NCI-H2227 (cell line): ENCODE data around the gene STK17B.

Source experiments
- DNase-seq: peaks from one replicate; lab custom pipeline; 2025; ENCODE audit not compliant: unreplicated experiment; lab: John Stamatoyannopoulos, UW

Gene STK17B

DNA sequence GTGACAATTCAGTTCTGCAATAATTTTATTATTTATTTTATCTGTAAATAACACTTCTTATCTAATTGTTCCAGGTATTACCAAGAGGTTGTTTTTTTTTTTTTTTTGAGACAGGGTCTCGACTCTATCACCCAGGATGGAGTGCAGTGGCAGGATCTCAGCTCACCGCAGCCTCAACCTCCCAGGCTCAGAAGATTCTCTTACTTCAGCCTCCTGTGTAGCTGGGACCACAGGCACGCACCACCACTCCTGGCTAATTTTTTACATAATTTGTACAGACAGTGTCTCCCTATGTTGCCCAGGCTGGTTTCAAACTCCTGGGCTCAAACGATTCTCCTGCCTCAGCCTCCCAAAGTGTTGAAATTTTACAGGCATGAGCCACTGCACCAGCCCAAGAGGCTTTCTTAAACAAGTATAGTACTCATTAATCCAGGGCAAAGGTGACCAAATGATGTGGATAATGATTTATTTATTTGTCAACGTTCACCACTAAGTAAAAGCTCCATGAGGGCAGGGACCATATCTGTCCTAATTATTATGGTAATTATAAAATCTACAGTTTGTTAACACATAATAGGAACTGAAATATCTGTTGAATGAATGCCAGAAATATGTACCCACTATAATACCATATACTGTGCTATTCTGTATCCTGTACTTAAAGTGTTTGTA lies 12.0 kb downstream of the STK17B start:
- DNase-seq, result no peak

DNA sequence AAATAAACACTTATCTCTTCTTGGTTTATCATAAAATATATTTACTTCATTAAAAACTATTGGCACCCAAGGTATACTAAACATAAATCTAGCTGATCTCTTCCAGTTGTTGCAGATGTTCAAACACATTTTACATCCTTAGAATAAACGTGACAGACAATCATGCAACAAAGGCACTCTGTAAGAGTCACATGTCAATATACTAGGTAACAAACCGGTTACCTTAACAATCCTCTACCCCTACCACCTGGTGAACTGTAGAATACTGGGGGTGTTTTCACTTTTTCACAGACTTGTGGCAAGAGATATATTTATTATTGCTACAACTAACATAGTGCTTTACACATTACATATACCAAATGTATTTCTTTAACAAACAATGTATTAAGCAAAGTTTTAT lies 15.8 kb downstream of the STK17B start:
- DNase-seq, result no peak

DNA sequence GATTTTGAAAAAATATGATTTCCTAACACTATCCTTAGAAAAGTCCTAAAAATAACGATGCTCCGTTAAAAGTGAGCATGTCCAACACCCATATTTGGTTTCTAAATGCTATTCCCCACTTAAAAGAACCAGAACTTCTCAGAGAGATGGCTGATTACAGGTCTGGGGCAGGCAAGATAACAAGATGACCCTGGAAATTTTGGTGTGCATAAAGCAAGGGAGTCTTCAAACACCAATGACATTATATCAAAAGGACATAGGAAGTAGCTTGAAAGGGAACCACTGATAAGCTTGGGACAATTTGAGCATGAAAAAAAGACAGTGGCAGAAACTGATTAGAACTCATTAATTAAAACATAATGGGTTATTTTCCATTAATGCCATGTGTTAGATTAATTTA lies 17.9 kb downstream of the STK17B start:
- DNase-seq, result no peak

DNA sequence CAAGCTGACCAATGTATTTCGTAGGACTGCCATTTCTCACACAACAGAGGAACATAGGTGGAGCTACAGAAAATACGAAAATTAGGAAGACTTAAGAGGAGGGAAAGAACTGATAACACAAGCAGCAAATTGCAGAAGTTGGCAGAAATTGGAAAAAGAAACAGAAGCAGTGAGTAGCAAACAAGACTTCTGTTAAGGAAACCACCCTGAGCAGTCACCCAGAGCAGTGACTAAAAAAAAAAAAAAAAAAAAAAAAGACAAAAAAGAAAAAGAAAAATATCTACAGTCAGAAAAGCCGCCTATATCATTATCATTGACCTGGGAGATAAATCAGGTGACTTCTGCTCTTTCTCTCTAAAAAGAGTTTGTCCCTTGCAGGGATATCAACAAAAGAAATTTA lies 21.4 kb downstream of the STK17B start:
- no peak for DNase-seq

DNA sequence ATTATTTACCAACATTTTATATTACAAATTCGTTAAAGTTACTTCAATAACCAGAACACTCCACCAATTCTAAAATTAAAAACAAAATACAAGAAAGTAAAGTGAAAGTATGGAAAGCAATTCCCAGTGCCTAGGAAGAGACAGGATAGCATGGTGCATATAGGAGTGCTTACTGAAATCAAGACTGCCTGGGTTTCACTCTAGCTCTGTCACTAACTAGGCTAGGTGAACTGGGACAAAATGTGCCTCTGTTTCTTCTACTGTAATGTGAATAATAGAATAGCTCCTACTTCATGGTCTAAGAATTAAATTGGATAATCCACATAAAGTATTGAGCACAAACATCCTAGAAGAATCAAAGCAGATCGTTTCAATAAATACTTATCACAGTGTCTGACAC lies 22.6 kb downstream of the STK17B start:
- DNase-seq, result no peak

DNA sequence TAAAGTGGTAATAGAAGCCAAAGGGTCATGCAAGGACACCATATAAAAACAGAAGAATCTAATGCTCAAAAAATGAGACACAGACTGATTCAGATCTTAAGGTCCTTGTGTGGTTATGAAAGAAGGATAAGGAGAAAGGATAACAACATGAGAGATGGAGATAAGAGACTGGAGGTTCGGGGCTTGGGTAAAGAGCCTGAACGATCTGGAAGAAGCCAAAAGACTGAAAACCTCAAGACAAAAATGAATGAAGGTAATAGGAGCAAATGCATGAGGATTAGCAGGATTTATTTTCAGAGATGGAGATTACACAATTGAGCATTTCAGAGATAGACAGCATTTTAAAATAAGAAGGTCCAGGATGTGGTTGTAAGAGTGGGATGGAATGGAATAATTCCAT lies 26.1 kb downstream of the STK17B start:
- DNase-seq, result no peak

DNA sequence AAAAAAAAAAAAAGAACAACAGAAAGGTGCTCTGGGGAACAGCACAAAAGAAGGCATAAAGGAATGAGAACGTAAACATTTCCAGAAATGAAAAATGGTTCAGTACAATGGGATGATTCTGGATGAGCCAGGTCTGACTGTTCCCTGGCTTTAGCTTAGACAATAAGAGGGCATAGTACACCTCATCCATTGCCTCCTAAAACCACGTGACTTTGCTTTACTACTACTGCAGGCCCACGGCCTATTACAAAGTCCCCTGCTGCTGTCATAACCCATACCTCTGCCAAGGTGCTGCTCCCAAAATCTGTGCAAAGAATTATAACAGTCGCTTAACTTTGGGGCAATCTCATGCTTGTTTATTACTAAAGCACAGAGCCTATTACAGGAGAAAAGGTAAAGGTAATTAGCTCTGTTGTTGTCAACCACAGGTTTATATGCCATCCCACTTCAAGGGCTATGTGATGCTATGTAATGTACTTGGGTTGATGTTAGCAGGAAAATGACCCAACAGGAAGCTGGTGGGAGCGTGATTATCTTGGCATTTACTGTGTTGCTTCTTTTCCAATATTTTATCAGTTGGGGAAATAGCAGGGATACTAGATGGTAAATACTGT lies 26.8 kb downstream of the STK17B start:
- DNase-seq, result no peak

DNA sequence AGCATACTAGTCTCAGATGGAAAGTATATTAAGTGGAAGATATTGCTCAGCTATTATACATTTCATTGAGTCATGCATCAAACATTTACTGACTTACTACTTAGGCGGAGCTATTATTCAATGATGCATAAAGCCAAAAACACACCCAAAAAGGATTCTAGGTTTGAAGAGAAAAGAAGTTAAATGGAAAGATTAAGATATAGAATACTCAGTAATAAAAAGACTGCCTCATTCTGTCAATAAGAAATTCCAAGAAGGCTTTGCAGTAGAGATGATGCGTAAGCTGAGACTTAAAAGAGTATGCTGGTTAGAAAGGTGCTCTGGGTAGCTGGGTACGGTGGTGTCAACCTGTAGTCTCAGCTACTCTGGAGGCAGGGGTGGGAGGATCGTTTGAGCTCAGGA lies 27.6 kb downstream of the STK17B start:
- no peak for DNase-seq

DNA sequence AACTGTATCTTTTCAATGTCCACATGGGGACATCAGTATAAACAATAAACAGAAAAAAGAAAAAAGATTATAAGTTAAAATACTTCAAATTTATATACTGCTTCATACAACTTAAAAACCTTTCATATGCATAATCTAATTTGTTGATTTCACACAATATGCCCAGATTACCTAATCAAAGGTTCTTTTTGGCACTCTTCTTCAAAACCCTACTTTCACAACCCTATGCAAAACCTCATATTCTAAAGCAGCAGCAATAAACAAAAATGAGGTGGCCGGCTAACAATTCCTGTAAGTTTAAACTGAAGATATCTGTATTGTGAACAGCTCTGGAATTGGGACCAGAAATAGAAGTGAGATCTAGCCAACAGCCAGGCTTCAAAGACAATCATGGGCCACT lies 28.6 kb downstream of the STK17B start:
- DNase-seq, result no peak

DNA sequence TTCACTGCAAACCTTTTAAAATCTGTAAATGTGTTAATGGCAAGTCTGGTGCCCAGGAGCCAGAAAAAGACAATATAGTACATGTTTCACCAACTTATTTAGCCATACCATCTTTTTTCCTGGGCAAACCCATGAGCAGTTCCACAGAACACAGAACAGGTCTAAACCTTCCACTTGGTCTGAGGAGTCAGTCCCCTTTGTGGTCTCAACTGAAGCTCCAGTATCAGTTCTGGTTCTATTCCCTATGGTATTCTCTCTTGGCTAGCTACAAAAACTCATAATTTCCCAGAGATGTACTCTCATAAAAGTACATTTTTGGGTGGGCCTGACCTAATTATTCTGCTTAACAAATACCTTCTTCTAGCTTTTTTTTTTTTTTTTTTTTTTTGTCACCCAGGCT lies 31.2 kb downstream of the STK17B start:
- no peak for DNase-seq

DNA sequence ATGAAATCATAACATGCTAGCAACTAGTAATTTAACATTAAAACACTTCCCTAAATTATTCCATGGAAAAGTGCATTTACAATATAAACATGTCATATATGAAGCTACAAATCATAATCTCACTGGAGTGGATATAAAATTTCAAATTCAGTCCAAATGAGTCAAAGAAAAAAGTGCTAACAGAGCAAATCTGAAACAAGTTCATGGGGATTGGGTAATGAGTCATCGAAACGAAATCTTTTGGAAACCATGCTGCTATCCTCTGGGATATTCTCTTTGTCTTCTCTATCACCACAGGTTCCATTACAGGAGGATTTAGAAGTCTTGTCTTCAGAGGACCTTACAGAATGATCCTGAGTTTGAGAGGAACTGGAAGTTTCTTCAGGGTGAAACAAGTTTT lies 34.1 kb downstream of the STK17B start:
- no peak for DNase-seq

DNA sequence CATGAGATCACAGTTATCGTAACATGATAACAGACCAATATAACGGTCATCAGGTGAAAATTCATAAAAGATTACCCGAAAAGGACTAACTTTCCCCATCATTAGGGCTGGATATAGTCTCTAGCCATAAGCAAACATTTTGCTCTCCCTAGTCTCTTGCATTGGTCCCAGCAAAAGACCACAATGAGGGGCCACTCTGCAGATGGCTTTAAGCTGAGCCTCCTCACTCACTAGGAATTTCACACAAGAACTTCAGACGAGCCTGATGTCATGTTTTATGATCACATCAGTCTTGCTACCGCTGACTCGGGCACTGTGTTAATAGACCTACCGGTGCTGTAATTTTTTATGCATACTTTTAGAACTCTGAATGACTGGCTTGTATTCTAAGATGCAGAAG lies 35.2 kb downstream of the STK17B start:
- no peak for DNase-seq

DNA sequence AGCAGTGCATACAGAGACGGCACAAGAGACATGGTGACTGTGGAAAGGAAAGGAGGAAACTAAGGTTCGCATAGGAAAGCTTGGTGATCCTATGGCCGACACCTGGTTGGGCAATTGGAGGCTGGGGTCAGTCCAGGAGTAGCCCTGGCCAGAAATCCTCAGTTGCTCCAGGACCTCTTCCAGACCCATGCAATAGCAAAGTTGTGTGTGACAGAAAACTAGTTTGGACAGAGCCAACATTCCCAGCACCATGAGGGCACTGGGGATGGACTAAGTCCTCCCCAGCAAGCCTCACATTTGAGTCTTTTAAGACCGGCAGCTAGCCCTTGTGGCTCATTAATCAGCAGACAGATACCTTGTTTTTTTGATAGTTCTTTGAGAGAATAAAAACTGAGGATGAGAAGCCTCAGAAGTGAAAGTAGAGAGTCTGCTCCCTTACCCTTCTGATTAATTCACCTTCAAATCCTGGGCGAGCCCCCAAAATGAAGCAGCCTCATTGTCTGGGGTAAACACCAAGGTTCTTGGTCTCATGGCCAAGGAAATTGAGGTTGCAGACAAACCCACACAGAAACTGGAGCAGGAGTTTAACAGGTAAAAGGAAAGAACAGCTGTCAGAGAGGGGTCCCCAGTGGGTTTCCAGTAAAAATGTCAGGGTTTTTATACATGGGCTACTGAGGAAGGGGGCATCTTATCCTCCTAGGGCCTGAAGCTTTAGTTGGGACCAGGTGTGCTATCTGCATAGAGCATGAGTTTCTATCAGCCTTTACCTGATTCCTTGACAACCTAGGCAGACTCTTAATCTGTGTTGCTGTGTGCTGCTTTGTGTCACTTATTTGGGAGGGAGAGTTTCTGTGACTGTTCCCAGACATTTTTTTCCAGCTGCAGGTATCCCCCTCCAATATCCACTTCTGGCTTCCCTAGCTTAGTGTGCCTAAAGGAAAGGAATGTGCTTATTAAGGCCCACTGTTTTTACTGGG lies 39.1 kb downstream of the STK17B start:
- peak; percentile 10 for DNase-seq

DNA sequence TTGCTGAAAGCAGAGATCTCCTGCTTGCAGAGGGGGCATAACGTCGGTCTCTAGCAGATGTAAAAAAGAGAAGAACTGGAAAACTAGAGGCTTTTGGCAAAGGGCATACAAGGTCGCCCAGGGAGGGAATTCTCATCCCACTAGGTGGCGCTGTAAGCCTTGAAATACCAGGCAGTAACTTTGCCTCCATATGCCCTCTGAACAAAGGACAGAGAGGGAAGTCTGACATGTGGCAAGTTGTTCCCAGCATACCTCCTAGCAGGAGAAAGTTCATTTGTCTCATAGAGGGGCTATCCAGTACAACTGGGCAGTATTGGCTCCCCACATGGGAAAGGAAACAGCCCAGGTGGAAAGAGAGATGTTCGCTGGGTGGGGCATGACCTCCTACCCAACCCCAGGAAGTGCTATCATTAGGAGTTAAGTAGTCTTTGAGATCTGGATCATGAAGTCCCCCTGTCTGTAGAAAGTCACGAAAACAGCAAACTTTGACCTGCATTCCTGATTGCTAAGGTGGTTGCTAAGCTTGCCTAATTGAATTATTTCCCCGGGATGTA lies 39.9 kb downstream of the STK17B start:
- no peak for DNase-seq

DNA sequence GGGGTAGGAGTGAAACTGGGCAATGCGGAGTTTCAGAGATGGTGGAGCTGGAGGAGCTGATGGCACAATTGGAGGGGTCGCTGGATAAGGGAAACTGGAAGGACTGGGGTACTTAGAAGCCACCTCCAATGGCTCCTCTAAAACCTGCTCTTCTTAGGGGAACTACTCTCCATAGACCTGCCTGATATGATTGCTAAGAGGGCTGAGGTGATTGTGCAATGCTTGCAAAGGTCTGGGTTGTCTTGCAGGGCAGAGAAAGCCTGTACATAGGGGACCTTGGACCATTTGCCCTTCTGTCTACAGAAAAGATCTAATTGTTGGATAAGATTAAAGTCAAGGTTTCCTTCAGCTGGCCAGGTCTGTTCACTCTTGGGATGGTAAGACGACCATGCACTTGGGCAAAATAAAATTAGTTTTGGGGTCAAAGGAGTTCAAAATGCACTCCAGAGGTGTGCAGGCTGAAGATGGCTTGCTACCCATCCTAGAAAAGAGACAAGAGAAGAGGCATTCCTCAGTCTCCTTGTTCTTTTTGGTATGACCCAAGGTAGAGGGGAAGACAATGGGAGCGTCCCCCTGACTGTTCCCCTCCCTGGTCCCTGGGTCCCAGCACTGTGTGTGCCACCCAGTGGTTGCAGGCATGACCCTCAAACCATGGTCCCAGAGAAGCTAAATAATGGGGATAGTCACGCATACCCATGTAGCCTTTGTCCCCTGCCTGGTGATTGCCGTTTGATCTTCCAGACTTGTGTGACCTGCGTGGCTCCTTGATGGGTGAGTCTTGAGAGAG lies 41.1 kb downstream of the STK17B start:
- no peak for DNase-seq

DNA sequence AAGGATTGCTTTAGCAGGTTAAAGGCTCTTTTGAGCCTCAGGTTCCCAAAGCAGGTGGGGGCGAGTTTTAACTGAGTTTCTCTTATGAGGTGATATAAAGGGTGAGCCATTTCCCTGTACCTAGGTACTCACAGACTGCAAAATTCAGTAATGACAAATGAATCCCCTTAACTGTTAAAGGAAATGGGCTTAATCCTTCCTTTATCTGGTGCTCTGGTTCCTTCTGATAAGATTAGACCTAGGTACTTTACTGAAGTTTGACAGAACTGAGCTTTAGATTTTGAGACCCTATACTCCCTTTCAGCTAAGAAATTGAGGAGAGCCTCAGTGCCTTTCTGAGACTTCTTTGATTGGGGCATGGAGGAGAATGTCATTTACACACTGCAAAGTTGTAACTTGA lies 42.6 kb downstream of the STK17B start:
- no peak for DNase-seq

DNA sequence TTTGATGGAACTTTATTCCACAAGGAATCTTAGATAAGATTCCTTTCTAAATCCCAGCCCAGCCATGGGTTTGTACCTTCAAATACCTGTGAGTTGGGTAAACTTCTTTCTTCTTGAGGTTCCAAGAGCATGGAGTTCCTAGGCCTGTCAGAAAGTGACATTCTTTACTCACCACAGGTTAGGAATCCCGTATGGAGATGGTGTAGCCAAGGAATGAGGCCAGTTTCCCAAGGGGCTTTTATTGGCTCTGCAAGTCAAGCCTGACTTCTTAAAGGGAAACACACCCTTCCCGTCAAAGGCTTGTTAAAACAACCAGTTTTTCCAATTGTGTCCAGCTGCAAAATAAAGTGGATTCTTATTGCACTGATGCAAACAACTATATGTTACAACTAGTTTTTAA lies 45.8 kb downstream of the STK17B start:
- DNase-seq, result no peak

DNA sequence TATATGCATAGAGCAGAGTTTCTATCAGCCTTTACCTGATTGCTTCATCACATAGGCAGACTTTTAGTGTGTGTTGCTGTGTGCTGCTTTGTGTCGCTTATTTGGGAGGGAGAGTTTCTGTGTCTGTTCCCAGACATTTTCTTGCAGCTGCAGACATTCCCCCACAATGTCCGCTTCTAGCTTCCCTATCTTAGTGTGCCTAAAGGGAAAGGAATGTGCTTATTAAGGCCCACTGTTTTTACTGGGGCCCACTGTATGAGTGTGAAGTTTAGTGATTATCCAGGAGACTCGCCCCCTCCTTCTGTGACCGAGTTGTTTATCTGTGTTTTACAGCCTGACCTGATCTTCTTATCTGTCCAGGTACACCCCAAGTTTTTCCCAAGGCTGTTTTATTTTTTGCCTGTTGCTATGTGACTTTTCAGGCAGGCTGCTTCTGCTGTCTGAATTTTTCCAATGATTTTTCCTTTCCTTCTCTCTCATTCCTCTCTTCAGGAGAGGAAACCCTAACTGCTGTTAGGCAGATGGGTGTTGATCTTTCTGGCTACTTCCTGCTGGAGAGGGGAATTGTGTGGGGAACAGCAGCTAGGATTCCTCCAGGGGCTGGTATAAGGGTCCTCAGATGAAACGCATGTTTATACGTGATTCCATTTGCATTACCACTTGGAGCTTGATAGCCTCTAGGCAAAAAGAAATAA lies 47.6 kb downstream of the STK17B start:
- DNase-seq, result no peak

DNA sequence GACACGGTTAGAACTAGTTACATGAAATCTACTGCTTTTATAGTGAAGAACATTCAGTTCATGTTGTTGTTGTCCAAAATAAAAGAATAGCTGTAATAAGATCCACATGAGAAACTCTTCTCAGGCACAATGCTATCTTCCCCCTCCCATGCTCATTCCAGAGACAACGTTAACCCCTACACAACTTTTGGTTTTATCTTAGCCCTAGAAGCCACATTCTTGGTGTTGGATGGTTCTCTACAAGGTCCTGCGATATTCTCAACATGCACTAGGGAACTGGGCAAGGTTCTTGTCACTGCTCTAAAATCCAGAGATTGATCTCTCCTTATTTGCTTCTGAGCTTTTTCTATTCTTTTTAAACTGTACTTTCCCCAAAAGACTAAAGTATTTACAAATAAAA lies 51.5 kb downstream of the STK17B start:
- DNase-seq, result no peak

DNA sequence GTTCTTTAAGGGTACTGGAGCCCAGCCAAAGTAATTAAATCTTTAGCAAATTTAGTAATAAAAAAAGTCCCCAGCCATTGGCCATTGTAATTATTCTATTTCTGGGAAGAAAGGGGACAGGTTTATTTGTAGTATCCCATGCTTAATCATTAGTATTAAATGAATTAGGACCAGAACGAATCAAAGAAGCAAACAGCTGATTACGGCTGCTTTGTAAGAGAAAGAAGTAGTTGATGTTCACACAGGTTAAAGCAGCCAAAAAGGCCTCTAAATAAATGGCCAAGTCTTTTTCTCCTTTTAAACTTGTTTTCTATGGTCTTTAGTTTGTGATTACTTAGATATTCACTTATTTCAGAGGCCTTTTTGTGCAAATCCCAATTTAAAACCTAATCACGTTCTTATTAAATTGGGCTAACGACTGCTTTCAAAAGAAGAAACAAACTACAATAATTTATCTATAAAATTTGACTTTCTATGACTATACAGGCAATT lies 54.1 kb downstream of the STK17B start:
- DNase-seq, result no peak
